HCT116 (cell line): ENCODE data around the gene RBP2. TPM values are rescaled to one million over a fixed set of nuclear protein-coding genes. Genes with fewer than 3 reads are reported as not detected.

Source experiments
- ATAC-seq: fragments of 200-7000 bp; cut with Tn5 transposase; 2 replicates; pipeline ENCODE4 v1.9.1; 2020; ENCODE audit warnings: mild to moderate bottlenecking, moderate library complexity
- BruUV-seq: library from RNA; stranded (reverse); fragments of 400-500 nt; replicated peaks from 2 replicates; lab custom pipeline; 2021; lab: Mats Ljungman, UMichigan
- CTCF ChIA-PET: fragments of 300-600 bp; sonication (Branson Sonifier 250); formaldehyde crosslinking; loops from one replicate; lab custom pipeline; 2021; ENCODE audit warnings: antibody characterized with exemption; lab: Charles Lee
- POLR2A ChIA-PET: fragments of 300-600, 350-600 bp; sonication (Branson Sonifier 250); formaldehyde crosslinking; loops from one replicate; lab custom pipeline; 2021; ENCODE audit warnings: antibody characterized with exemption; lab: Charles Lee
- RAD21 ChIA-PET, 2 experiments: fragments of 300-600 bp; sonication (Branson Sonifier 250); formaldehyde crosslinking; loops; one replicate each; lab custom pipeline; 2023; ENCODE audit warnings: low total read pairs in 2 of 2; ENCODE audit not compliant: uncharacterized antibody in 2 of 2, unreplicated experiment in 2 of 2, low non-redundant PET in 1 of 2; lab: Charles Lee
- DNase-seq: peaks from one replicate; pipeline ENCODE4 v3.0.0-alpha.2; 2010; ENCODE audit warnings: low read depth, low spot score
- H2AFZ ChIP-seq: fragments of 200-600 bp; shearing (Covaris generic), sonication (generic); 2 replicates; pipeline ENCODE4 v1.6.1; 2017; ENCODE audit warnings: low read depth, mixed run types, mixed read lengths, antibody characterized with exemption, low read length; ENCODE audit not compliant: poor library complexity, severe bottlenecking
- H3K27ac ChIP-seq: 2 replicates; pipeline ENCODE4 v1.5.1; 2012; ENCODE audit warnings: low read depth, low read length
- H3K27me3 ChIP-seq: fragments of 200-600 bp; sonication (generic); 2 replicates; pipeline ENCODE4 v1.6.1; 2016; ENCODE audit warnings: mixed run types, low read length, mixed read lengths; ENCODE audit not compliant: insufficient read depth
- H3K36me3 ChIP-seq, 2 experiments: fragments of 200-500 bp in 1 of 2; fragments of 200-600 bp in 1 of 2; sonication (Bioruptor generic) in 1 of 2; sonication (generic) in 1 of 2; 2 replicates each; pipeline versions ENCODE4 v1.5.1 to v1.6.1; 2014 to 2016; ENCODE audit warnings: low read length in 2 of 2, inconsistent platforms in 1 of 2, mixed read lengths in 1 of 2, mixed run types in 1 of 2; ENCODE audit not compliant: insufficient read depth in 2 of 2, control insufficient read depth in 1 of 2
- H3K4me1 ChIP-seq, 2 experiments: fragments of 200-600 bp in 1 of 2; sonication (generic) in 1 of 2; 2 replicates each; pipeline versions ENCODE4 v1.5.1 to v1.6.1; 2012 to 2017; ENCODE audit warnings: low read length in 2 of 2, inconsistent platforms in 1 of 2, mild to moderate bottlenecking in 1 of 2, mixed read lengths in 1 of 2, mixed run types in 1 of 2, moderate library complexity in 1 of 2; ENCODE audit not compliant: insufficient read depth in 2 of 2, control insufficient read depth in 1 of 2
- H3K4me2 ChIP-seq: fragments of 200-600 bp; sonication (generic); 2 replicates; pipeline ENCODE4 v1.6.1; 2017; ENCODE audit warnings: mixed run types, low read length, mixed read lengths
- H3K4me3 ChIP-seq, 2 experiments: fragments of 200-600 bp in 1 of 2; sonication (generic) in 1 of 2; replicated peaks in 1 of 2; 2 replicates each; pipeline ENCODE4 v1.5.1; 2011 to 2016; ENCODE audit warnings: low read length in 2 of 2, control low read depth in 1 of 2, low read depth in 1 of 2, mild to moderate bottlenecking in 1 of 2, mixed read lengths in 1 of 2, mixed run types in 1 of 2
- H3K79me2 ChIP-seq: fragments of 200-600 bp; sonication (generic); 2 replicates; pipeline ENCODE4 v1.6.1; 2017; ENCODE audit warnings: mild to moderate bottlenecking, mixed run types, low read length, moderate library complexity, mixed read lengths; ENCODE audit not compliant: insufficient read depth
- H3K9ac ChIP-seq: fragments of 200-600 bp; sonication (generic); 2 replicates; pipeline ENCODE4 v1.6.1; 2016; ENCODE audit warnings: low read length, mixed read lengths
- H3K9me2 ChIP-seq: fragments of 200-600 bp; sonication (generic), shearing (Covaris generic); 2 replicates; pipeline ENCODE4 v1.6.1; 2017; ENCODE audit warnings: mixed run types, mild to moderate bottlenecking, moderate library complexity; ENCODE audit not compliant: insufficient read depth
- H3K9me3 ChIP-seq, 2 experiments: fragments of 200-500 bp in 1 of 2; fragments of 200-600 bp in 1 of 2; sonication (Bioruptor generic) in 1 of 2; sonication (generic) in 1 of 2; 2 replicates each; pipeline ENCODE4 v1.6.1; 2014 to 2017; ENCODE audit warnings: low read length in 2 of 2, mixed read lengths in 2 of 2, inconsistent platforms in 1 of 2, low read depth in 1 of 2, mild to moderate bottlenecking in 1 of 2, mixed run types in 1 of 2, moderate library complexity in 1 of 2; ENCODE audit not compliant: control insufficient read depth in 1 of 2, insufficient read depth in 1 of 2
- H4K20me1 ChIP-seq: fragments of 200-600 bp; sonication (generic), shearing (Covaris generic); 2 replicates; pipeline ENCODE4 v1.6.1; 2017; ENCODE audit warnings: mixed run types, mild to moderate bottlenecking, moderate library complexity; ENCODE audit not compliant: insufficient read depth
- CEBPB ChIP-seq: IDR thresholded peaks from 2 replicates; pipeline ENCODE4 v1.6.1; 2012; ENCODE audit warnings: low read depth
- EGR1 ChIP-seq: IDR thresholded peaks from 2 replicates; pipeline ENCODE4 v1.6.1; 2012; ENCODE audit warnings: low read depth
- ELF1 ChIP-seq: IDR thresholded peaks from 2 replicates; pipeline ENCODE4 v1.6.1; 2012; ENCODE audit warnings: low read depth, borderline replicate concordance
- EZH2 ChIP-seq: fragments of 200-600 bp; sonication (generic); IDR thresholded peaks from 2 replicates; pipeline ENCODE4 v1.6.1; 2017; ENCODE audit warnings: antibody characterized with exemption, mixed run types
- EZH2phosphoT487 ChIP-seq: fragments of 200-600 bp; IDR thresholded peaks from 2 replicates; pipeline ENCODE4 v1.6.1; 2018; ENCODE audit warnings: antibody characterized with exemption, borderline replicate concordance
- FOSL1 ChIP-seq: IDR thresholded peaks from 2 replicates; pipeline ENCODE4 v1.6.1; 2012; ENCODE audit warnings: low read depth
- JUND ChIP-seq: IDR thresholded peaks from 2 replicates; pipeline ENCODE4 v1.6.1; 2012
- POLR2A ChIP-seq: IDR thresholded peaks from 2 replicates; pipeline ENCODE4 v1.7.0; 2011; ENCODE audit warnings: borderline replicate concordance; ENCODE audit not compliant: insufficient read depth, insufficient read length; ENCODE audit errors: extremely low read depth
- SIN3A ChIP-seq: IDR thresholded peaks from 2 replicates; pipeline ENCODE4 v1.6.1; 2012; ENCODE audit warnings: low read depth
- SP1 ChIP-seq: IDR thresholded peaks from 2 replicates; pipeline ENCODE4 v1.6.1; 2012; ENCODE audit warnings: low read depth
- SRF ChIP-seq: IDR thresholded peaks from 2 replicates; pipeline ENCODE4 v1.6.1; 2012; ENCODE audit warnings: low read depth
- TCF7L2 ChIP-seq: IDR thresholded peaks from 2 replicates; pipeline ENCODE4 v1.7.0; 2011; ENCODE audit warnings: borderline replicate concordance, inconsistent platforms; ENCODE audit not compliant: insufficient read depth, insufficient read length; ENCODE audit errors: extremely low read depth
- YY1 ChIP-seq: IDR thresholded peaks from 2 replicates; pipeline ENCODE4 v1.6.1; 2011; ENCODE audit warnings: low read length, low read depth, moderate library complexity, mild to moderate bottlenecking; ENCODE audit not compliant: insufficient replicate concordance; ENCODE audit errors: extremely low read depth
- ZFX ChIP-seq: fragments of 450-650 bp; IDR thresholded peaks from 2 replicates; pipeline ENCODE4 v1.6.1; 2017
- intact Hi-C: fragments of 100-400 bp; cut with micrococcal nuclease; formaldehyde crosslinking; loops from 2 replicates; pipeline ENCODE4 v1.10.0; 2022
- total RNA-seq: library from RNA; stranded (reverse); gene quantifications from one replicate; pipeline ENCODE4 v1.2.1, GENCODE V29; 2021; ENCODE audit not compliant: unreplicated experiment
- TF ChIP-seq, protein P1 (sequence below), 3 experiments: fragments of 200-600 bp in 1 of 3; sonication (generic) in 1 of 3; IDR thresholded peaks in 2 of 3; conservative IDR thresholded peaks in 1 of 3; 2 replicates each; pipeline ENCODE4 v1.5.1; 2012 to 2017; ENCODE audit warnings: low read depth in 2 of 3, low read length in 2 of 3, antibody characterized with exemption in 1 of 3, borderline replicate concordance in 1 of 3, control low read depth in 1 of 3, mild to moderate bottlenecking in 1 of 3, mixed read lengths in 1 of 3, mixed run types in 1 of 3, moderate library complexity in 1 of 3; ENCODE audit not compliant: insufficient read depth in 1 of 3
- TF ChIP-seq, protein P2 (sequence below): IDR thresholded peaks from 2 replicates; pipeline ENCODE4 v1.6.1; 2012
- TF ChIP-seq, protein P3 (sequence below): IDR thresholded peaks from 2 replicates; pipeline ENCODE4 v1.6.1; 2012; ENCODE audit warnings: low read depth
- TF ChIP-seq, protein P4 (sequence below): IDR thresholded peaks from 2 replicates; pipeline ENCODE4 v1.6.1; 2011; ENCODE audit warnings: mild to moderate bottlenecking, low read length, moderate library complexity; ENCODE audit not compliant: insufficient replicate concordance; ENCODE audit errors: extremely low read depth
- TF ChIP-seq, protein P5 (sequence below): IDR thresholded peaks from 2 replicates; pipeline ENCODE4 v1.6.1; 2012

The RBP2 gene
- total RNA-seq, 1 experiment from 2014 or later = not detected

DNA sequence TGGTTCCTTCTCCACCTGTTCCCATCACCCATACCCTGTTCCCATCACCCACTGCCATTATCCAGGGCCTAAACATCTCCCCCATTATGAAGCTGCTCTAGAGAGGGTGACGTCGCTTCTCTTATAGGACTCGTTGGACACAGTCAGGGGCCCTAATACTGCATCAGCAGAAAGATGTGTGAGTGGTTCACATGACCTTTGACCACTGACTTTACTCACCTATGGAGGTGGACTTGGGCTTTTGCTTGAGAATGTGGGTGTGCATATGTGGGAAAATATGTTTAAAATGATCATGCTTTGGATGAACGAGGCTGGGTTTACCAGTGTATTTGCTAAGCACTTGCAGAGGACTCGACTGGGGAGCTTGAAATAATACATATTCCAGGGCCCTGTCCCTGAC, 26.8 kb downstream of the RBP2 start (continued):
- TF ChIP-seq, protein P1, sequence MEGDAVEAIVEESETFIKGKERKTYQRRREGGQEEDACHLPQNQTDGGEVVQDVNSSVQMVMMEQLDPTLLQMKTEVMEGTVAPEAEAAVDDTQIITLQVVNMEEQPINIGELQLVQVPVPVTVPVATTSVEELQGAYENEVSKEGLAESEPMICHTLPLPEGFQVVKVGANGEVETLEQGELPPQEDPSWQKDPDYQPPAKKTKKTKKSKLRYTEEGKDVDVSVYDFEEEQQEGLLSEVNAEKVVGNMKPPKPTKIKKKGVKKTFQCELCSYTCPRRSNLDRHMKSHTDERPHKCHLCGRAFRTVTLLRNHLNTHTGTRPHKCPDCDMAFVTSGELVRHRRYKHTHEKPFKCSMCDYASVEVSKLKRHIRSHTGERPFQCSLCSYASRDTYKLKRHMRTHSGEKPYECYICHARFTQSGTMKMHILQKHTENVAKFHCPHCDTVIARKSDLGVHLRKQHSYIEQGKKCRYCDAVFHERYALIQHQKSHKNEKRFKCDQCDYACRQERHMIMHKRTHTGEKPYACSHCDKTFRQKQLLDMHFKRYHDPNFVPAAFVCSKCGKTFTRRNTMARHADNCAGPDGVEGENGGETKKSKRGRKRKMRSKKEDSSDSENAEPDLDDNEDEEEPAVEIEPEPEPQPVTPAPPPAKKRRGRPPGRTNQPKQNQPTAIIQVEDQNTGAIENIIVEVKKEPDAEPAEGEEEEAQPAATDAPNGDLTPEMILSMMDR (IDR thresholded peaks at IDR 0.05 in 2 of 3, conservative IDR thresholded peaks at IDR 0.05 in 1 of 3; ENCODE audit: borderline replicate concordance in 1 of 3, insufficient read depth in 1 of 3, low read depth in 2 of 3, low read length in 2 of 3) = no peak
- no peak for TF ChIP-seq YY1
- no peak for TF ChIP-seq FOSL1
- no peak for TF ChIP-seq CEBPB
- TF ChIP-seq EZH2phosphoT487 = no peak
- TF ChIP-seq, protein P2, sequence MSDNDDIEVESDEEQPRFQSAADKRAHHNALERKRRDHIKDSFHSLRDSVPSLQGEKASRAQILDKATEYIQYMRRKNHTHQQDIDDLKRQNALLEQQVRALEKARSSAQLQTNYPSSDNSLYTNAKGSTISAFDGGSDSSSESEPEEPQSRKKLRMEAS = no peak

DNA sequence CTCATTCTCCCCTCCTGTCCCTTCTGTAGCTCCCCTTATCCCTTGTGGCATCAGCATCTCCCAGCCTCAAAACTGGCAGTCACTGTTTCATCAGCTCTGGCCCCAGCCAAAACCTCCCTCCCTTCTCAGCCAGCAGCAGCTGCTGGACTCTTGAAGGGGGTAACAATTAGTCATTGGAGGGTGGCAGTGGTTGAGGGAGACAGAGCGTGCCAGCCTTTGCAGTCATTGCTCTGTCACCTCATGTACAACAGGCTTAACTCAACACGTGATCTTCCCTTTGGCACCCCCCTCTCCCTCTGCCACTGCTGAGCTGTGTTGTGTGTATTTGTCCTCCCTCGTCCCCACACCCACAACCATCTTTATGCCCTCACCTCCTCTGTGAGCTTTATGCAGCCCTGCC, 28.2 kb downstream of the RBP2 start:
- TF ChIP-seq POLR2A = no peak
- TF ChIP-seq, protein P3, sequence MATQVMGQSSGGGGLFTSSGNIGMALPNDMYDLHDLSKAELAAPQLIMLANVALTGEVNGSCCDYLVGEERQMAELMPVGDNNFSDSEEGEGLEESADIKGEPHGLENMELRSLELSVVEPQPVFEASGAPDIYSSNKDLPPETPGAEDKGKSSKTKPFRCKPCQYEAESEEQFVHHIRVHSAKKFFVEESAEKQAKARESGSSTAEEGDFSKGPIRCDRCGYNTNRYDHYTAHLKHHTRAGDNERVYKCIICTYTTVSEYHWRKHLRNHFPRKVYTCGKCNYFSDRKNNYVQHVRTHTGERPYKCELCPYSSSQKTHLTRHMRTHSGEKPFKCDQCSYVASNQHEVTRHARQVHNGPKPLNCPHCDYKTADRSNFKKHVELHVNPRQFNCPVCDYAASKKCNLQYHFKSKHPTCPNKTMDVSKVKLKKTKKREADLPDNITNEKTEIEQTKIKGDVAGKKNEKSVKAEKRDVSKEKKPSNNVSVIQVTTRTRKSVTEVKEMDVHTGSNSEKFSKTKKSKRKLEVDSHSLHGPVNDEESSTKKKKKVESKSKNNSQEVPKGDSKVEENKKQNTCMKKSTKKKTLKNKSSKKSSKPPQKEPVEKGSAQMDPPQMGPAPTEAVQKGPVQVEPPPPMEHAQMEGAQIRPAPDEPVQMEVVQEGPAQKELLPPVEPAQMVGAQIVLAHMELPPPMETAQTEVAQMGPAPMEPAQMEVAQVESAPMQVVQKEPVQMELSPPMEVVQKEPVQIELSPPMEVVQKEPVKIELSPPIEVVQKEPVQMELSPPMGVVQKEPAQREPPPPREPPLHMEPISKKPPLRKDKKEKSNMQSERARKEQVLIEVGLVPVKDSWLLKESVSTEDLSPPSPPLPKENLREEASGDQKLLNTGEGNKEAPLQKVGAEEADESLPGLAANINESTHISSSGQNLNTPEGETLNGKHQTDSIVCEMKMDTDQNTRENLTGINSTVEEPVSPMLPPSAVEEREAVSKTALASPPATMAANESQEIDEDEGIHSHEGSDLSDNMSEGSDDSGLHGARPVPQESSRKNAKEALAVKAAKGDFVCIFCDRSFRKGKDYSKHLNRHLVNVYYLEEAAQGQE = no peak
- no peak for TF ChIP-seq SP1
- no peak for TF ChIP-seq EZH2
- TF ChIP-seq CEBPB = no peak
- TF ChIP-seq SIN3A = no peak
- TF ChIP-seq FOSL1 = no peak
- TF ChIP-seq ELF1 = no peak
- TF ChIP-seq EZH2phosphoT487 = no peak
- no peak for TF ChIP-seq TCF7L2
- TF ChIP-seq, protein P4, sequence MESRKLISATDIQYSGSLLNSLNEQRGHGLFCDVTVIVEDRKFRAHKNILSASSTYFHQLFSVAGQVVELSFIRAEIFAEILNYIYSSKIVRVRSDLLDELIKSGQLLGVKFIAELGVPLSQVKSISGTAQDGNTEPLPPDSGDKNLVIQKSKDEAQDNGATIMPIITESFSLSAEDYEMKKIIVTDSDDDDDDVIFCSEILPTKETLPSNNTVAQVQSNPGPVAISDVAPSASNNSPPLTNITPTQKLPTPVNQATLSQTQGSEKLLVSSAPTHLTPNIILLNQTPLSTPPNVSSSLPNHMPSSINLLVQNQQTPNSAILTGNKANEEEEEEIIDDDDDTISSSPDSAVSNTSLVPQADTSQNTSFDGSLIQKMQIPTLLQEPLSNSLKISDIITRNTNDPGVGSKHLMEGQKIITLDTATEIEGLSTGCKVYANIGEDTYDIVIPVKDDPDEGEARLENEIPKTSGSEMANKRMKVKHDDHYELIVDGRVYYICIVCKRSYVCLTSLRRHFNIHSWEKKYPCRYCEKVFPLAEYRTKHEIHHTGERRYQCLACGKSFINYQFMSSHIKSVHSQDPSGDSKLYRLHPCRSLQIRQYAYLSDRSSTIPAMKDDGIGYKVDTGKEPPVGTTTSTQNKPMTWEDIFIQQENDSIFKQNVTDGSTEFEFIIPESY = no peak
- no peak for TF ChIP-seq YY1
- no peak for TF ChIP-seq ZFX
- no peak for TF ChIP-seq SRF
- TF ChIP-seq JUND = no peak
- no peak for TF ChIP-seq EGR1
- TF ChIP-seq, protein P5, sequence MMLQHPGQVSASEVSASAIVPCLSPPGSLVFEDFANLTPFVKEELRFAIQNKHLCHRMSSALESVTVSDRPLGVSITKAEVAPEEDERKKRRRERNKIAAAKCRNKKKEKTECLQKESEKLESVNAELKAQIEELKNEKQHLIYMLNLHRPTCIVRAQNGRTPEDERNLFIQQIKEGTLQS = no peak
- Histone ChIP-seq H3K4me2 (no peak overlapping the region), H3K9me3 (no peaks in the 10 kb centered on the region), H3K36me3 (no peaks in the 10 kb centered on the region), H3K4me1 (no peaks in the 10 kb centered on the region), H4K20me1 (no peaks in the 10 kb centered on the region), H3K27me3 (no peaks in the 10 kb centered on the region; the same call in 1 of the 2 replicates), H3K27ac (no peak overlapping the region), H3K9me2 (no peaks in the 10 kb centered on the region), H3K9ac (no peak overlapping the region), H2AFZ (no peak overlapping the region), H3K79me2 (no peaks in the 10 kb centered on the region), H3K4me3 (no peak overlapping the region)
- DNase-seq = no peak
- no peak for ATAC-seq
- intact Hi-C loops = no loop called here
- BruUV-seq = no TSS peak
- ChIA-PET CTCF (no interaction called here), POLR2A (no interaction called here), RAD21 (no interaction called here)
